ENCODE data around the gene THSD7B.

The THSD7B gene

DNA sequence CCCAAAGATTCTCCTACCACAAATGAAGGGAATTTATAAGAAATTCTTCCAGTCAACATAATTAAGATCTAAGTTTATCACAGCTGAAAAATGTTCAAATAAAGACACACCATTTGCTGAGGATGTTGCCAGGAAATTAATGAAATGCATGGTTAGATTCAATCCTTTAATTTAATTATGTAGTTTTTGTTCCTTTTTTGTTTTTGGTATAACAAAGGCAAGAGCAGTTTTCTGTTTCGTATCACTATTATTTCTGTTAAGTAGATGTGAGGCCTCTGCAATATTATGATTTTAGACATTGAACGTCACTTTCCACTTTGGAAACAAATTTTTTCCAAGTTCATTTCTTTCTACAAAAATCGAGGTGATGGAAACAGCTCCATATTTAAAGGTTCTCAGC is 440.0 kb downstream of the THSD7B start:
- Histone ChIP-seq H3K4me3 (no peak overlapping the region), H3K9me3 (ENCODE audit: low read depth, low read length) (no peaks in the 10 kb centered on the region), H3K27ac (no peak overlapping the region), H3K9ac (ENCODE audit: insufficient read length) (no peak overlapping the region), H3K36me3 (ENCODE audit: insufficient read depth, low read length) (no peaks in the 10 kb centered on the region)
- DNase-seq (ENCODE audit: low read depth, low spot score), result no peak
- TF ChIP-seq FOXP2 (optimal IDR thresholded peaks at IDR 0.05; ENCODE audit: control extremely low read depth, extremely low read length, insufficient read depth), result no peak
- no peak for TF ChIP-seq POLR2AphosphoS5 (IDR thresholded peaks at IDR 0.05; ENCODE audit: borderline replicate concordance, low read depth, low read length)
- TF ChIP-seq EZH2 (IDR thresholded peaks at IDR 0.05), result no peak

DNA sequence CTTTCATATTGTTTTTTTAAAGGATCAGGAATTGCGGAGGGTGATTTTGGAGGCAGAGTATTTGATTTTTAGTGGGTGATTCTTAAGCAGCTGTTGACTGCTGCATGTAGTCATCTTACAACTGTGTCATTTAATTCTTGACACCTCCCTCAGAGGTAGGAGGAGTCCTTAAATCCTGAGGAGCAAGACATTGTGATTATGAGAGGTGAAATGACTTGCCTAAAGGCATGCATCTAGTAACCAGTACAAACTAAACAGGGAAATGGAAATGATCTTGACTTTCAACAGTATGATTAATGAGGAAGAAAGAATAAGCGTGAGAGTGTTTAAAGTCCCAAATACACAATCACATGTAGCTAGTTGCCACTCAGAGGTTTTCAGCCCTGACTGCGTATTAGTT is 440.7 kb downstream of the THSD7B start:
- Histone ChIP-seq H3K9me3 (ENCODE audit: low read depth, low read length) (no peaks in the 10 kb centered on the region), H3K9ac (ENCODE audit: insufficient read length) (no peak overlapping the region), H3K27ac (no peak overlapping the region), H3K4me3 (no peak overlapping the region), H3K36me3 (ENCODE audit: insufficient read depth, low read length) (no peaks in the 10 kb centered on the region)
- no peak for TF ChIP-seq EZH2 (IDR thresholded peaks at IDR 0.05)
- no peak for TF ChIP-seq POLR2AphosphoS5 (IDR thresholded peaks at IDR 0.05; ENCODE audit: borderline replicate concordance, low read depth, low read length)
- TF ChIP-seq FOXP2 (optimal IDR thresholded peaks at IDR 0.05; ENCODE audit: control extremely low read depth, extremely low read length, insufficient read depth), result no peak
- no peak for DNase-seq (ENCODE audit: low read depth, low spot score)

DNA sequence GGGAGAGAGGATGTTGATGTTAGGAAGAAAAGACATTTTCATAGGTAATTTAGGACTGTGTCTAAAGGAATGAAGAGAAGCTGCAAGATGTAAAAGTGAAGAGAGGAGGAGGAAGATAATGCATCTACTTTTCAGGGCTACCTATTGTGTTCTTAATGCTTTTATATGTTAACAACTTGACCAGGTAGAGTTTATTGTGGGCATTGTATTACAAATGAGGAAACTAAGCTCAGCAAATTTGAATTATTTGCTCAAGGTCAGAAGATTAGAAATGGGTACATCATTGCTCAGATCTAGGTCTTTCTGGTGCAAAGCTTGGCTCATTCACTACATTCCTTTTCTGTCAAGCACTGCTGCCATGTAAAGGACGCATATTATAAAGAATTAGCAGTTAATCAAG is 441.7 kb downstream of the THSD7B start:
- no peak for DNase-seq (ENCODE audit: low read depth, low spot score)
- H3K9me3 ChIP-seq (ENCODE audit: low read depth, low read length), result no peaks in the 10 kb centered on the region
- no peak overlapping the region for H3K27ac ChIP-seq
- no peak overlapping the region for H3K4me3 ChIP-seq
- TF ChIP-seq POLR2AphosphoS5 (IDR thresholded peaks at IDR 0.05; ENCODE audit: borderline replicate concordance, low read depth, low read length) (no peak), EZH2 (IDR thresholded peaks at IDR 0.05) (no peak), FOXP2 (optimal IDR thresholded peaks at IDR 0.05; ENCODE audit: control extremely low read depth, extremely low read length, insufficient read depth) (no peak)
- no peak overlapping the region for H3K9ac ChIP-seq (ENCODE audit: insufficient read length)
- H3K36me3 ChIP-seq (ENCODE audit: insufficient read depth, low read length), result no peaks in the 10 kb centered on the region

DNA sequence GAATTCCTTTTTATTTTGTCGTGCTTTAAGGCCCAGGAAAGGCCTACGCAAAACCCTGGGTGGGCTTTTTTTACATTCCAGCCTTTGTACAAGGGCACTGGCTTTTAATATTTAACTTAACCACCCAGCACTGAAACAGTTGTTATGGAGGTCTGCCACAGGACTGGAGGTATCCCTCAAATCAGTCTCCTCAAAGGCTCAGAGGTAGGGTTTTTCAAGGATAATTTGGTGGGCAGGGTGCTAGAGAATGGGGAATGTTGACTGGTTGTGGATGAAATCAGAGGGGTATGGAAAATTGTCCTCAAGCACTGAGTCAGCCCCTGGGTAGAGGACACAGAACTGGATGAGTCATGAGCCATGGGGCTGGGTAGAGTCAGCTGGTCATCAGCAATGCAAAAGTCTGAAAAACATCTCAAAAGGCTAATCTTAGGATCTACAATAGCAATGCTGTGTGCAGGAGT is 443.1 kb downstream of the THSD7B start:
- Histone ChIP-seq H3K36me3 (ENCODE audit: insufficient read depth, low read length) (no peaks in the 10 kb centered on the region), H3K9me3 (ENCODE audit: low read depth, low read length) (no peaks in the 10 kb centered on the region), H3K27ac (no peak overlapping the region), H3K4me3 (no peak overlapping the region), H3K9ac (ENCODE audit: insufficient read length) (no peak overlapping the region)
- DNase-seq (ENCODE audit: low read depth, low spot score), result no peak
- TF ChIP-seq EZH2 (IDR thresholded peaks at IDR 0.05), result no peak
- TF ChIP-seq POLR2AphosphoS5 (IDR thresholded peaks at IDR 0.05; ENCODE audit: borderline replicate concordance, low read depth, low read length), result no peak
- no peak for TF ChIP-seq FOXP2 (optimal IDR thresholded peaks at IDR 0.05; ENCODE audit: control extremely low read depth, extremely low read length, insufficient read depth)

DNA sequence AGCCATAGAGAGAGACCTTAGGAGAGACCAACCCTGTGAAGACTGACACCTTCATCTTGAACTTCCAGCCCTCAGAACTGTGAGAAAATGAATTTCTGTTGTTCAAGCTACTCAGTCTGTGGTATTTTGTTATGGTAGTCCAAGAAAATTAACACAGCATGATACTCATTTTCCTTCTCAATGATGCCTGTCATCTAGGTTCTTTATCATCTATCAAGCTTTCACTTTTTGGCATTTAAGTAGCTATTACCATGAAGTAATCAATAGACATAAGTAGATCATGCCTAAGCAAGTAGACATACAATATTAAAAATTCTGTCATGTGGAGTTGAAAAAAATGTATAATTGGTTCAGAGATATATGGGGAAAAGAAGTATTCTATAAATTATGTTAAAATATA is 444.7 kb downstream of the THSD7B start:
- H3K27ac ChIP-seq, result no peak overlapping the region
- TF ChIP-seq FOXP2 (optimal IDR thresholded peaks at IDR 0.05; ENCODE audit: control extremely low read depth, extremely low read length, insufficient read depth) (no peak), EZH2 (IDR thresholded peaks at IDR 0.05) (no peak), POLR2AphosphoS5 (IDR thresholded peaks at IDR 0.05; ENCODE audit: borderline replicate concordance, low read depth, low read length) (no peak)

DNA sequence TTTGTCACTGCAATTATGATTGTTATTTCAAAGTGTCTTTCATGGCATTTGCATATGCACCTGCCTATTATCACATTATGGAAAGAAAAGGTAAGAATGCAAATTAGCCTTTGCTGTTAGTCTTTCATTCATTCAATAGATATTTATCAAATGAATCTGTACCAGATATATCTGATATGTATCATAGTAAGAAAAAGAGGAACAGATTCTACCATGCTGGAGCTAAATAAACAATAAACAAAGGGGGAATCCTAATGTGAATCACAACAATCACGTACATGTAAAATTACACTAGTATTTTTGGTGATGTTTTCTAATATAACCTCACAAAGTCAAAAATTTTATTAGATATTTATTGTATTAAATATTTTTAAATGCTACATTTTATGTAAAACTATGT is 446.4 kb downstream of the THSD7B start:
- no peak overlapping the region for H3K9ac ChIP-seq (ENCODE audit: insufficient read length)
- no peak overlapping the region for H3K4me3 ChIP-seq
- no peak for TF ChIP-seq POLR2AphosphoS5 (IDR thresholded peaks at IDR 0.05; ENCODE audit: borderline replicate concordance, low read depth, low read length)
- no peak for TF ChIP-seq EZH2 (IDR thresholded peaks at IDR 0.05)
- no peak for TF ChIP-seq FOXP2 (optimal IDR thresholded peaks at IDR 0.05; ENCODE audit: control extremely low read depth, extremely low read length, insufficient read depth)
- H3K36me3 ChIP-seq (ENCODE audit: insufficient read depth, low read length), result no peaks in the 10 kb centered on the region
- H3K9me3 ChIP-seq (ENCODE audit: low read depth, low read length), result no peaks in the 10 kb centered on the region
- no peak overlapping the region for H3K27ac ChIP-seq
- DNase-seq (ENCODE audit: low read depth, low spot score), result no peak

More for the DNA sequence above, 444.7 kb downstream of the THSD7B start:
- no peak overlapping the region for H3K4me3 ChIP-seq
- no peak overlapping the region for H3K9ac ChIP-seq (ENCODE audit: insufficient read length)
- H3K9me3 ChIP-seq (ENCODE audit: low read depth, low read length), result no peaks in the 10 kb centered on the region
- H3K36me3 ChIP-seq (ENCODE audit: insufficient read depth, low read length), result no peaks in the 10 kb centered on the region
- DNase-seq (ENCODE audit: low read depth, low spot score), result no peak

DNA sequence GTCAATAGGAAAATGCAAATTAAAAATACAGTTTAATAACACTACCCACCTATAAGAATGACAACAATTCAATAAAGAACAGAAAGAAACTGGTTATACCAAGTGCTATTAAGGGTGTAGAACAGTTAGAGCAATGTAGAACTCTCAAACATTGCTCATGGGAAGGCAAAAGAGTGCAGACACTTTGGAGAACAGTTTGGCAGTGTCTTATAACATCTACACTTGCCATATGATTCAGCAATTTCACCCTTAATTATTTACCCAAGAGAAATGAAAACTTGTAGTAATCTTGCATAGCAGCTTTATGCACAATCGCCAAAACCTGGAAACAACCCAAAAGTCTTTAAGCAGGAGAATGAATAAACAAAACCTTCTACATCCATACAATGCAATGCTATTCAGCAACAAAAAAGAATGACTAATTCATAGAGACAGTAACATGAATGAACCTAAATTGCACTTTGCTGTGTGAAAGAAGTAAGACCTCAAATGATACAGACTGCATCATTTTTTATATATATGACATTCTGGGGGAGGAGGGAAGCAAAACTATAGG is 455.2 kb downstream of the THSD7B start:
- H3K27ac ChIP-seq, result no peak overlapping the region
- no peak for DNase-seq (ENCODE audit: low read depth, low spot score)
- TF ChIP-seq POLR2AphosphoS5 (IDR thresholded peaks at IDR 0.05; ENCODE audit: borderline replicate concordance, low read depth, low read length) (no peak), FOXP2 (optimal IDR thresholded peaks at IDR 0.05; ENCODE audit: control extremely low read depth, extremely low read length, insufficient read depth) (no peak), EZH2 (IDR thresholded peaks at IDR 0.05) (no peak)
- H3K36me3 ChIP-seq (ENCODE audit: insufficient read depth, low read length), result no peaks in the 10 kb centered on the region
- H3K9me3 ChIP-seq (ENCODE audit: low read depth, low read length), result no peaks in the 10 kb centered on the region
- H3K4me3 ChIP-seq, result no peak overlapping the region
- H3K9ac ChIP-seq (ENCODE audit: insufficient read length), result no peak overlapping the region

DNA sequence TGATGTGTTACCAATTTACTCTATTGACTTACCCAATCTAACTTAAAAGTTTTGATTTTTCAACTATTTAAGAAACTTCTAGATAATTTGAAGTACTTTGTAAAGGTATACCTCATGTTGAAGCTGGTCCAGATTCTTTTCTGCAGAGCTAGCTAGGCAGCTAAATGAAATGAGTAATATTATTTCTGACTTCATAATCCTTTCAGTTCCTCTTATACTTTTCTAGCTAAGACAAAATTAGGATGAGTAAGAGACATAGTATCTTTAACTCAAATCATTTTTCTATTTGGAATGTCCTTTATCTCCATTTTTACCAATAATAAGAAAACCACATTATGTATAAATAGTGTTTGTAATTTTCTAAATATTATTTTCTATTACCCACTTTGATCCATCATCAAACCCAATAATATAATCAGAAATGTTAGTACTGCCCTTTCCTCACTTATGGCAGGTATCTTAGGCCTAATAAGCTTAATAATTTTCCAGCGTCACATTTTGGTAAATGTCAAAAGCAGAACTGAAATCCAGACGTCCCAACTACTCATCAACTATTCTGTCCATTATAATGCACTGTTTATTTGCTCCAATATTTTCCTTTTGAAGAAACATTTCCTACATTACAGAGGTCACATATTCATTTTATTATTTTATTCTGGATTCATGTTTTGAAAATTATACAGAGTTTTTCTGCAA is 456.6 kb downstream of the THSD7B start:
- Histone ChIP-seq H3K27ac (no peak overlapping the region), H3K9ac (ENCODE audit: insufficient read length) (no peak overlapping the region), H3K36me3 (ENCODE audit: insufficient read depth, low read length) (no peaks in the 10 kb centered on the region), H3K9me3 (ENCODE audit: low read depth, low read length) (no peaks in the 10 kb centered on the region), H3K4me3 (no peak overlapping the region)
- TF ChIP-seq FOXP2 (optimal IDR thresholded peaks at IDR 0.05; ENCODE audit: control extremely low read depth, extremely low read length, insufficient read depth) (no peak), EZH2 (IDR thresholded peaks at IDR 0.05) (no peak)
- no peak for DNase-seq (ENCODE audit: low read depth, low spot score)
